GM20000 (cell line): ENCODE measurements around the gene PPP2R2B.

ENCODE experiments used
- DNase-seq: peaks from one replicate; pipeline ENCODE4 v3.0.0; 2012; ENCODE audit warnings: low spot score
- CTCF ChIP-seq: IDR thresholded peaks from 2 replicates; pipeline ENCODE4 v1.5.1; 2012; ENCODE audit warnings: mild to moderate bottlenecking, control low read depth; ENCODE audit errors: extremely low read depth, missing control alignments

Gene PPP2R2B

GRCh38 chr5:146687630-146688029 lies 190.9 kb downstream of the PPP2R2B start:
- no peak for DNase-seq
- no peak for TF ChIP-seq CTCF

GRCh38 chr5:146683861-146684260 lies 194.7 kb downstream of the PPP2R2B start:
- no peak for TF ChIP-seq CTCF
- no peak for DNase-seq

- DNase-seq, result no peak
- TF ChIP-seq CTCF, result no peak
Measured at GRCh38 chr5:146682899-146683532, 195.5 kb downstream of the PPP2R2B start.

GRCh38 chr5:146681585-146682105 lies 196.9 kb downstream of the PPP2R2B start:
- TF ChIP-seq CTCF, result no peak
- no peak for DNase-seq

- TF ChIP-seq CTCF, result no peak
- DNase-seq, result no peak
Measured at GRCh38 chr5:146680846-146681584, 197.5 kb downstream of the PPP2R2B start.

- no peak for DNase-seq
- no peak for TF ChIP-seq CTCF
Measured at GRCh38 chr5:146675636-146676035, 202.9 kb downstream of the PPP2R2B start.

- no peak for DNase-seq
- TF ChIP-seq CTCF, result no peak
Measured at GRCh38 chr5:146672866-146673265, 205.7 kb downstream of the PPP2R2B start.
